ENCODE results near the gene INPP4A.

INPP4A gene

DNA sequence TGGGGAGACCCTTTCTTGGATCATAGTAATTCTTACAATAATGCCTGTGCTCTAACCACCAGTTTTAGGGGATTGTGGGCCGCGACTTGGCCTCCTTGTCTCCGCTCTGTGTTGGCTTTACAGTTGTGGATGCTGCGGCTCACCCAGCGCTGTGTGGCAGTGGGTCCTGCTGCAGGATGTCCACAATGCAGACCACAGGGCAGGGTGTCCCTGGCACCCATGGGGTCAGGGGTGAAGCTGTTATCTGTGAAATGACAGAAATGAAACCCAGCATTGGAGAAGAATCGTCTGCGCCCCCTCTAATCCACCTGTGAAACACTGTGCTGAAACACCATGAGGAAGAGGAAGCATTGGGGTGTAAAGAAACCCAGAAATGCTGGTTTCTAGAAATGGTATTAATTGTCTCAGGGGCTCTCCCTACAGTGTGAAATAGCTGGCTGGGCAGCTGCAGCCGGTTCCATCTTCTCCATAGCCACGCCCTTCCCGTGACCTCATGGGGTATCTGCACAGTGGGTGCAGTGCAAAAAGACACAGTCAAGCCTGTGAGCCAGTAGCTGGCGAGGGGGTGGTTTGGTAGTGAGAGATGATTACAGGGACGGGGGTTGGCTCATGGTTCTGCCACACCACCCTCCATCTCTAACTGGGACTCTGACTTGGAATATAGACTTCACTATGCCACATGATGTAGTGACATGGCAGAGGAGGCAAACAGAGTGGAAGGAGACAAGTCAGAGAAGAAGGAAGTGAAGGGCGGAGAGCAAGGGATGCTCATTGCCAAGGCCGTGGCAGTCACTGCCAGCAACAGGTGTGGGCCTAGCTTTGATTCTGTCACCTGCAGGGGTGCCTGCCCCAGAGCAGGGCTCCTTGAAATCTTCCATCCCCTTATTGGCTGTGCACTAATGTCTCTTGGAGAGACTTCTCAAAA lies 16.2 kb downstream of the INPP4A start:
- peak; percentile 75 for DNase-seq

DNA sequence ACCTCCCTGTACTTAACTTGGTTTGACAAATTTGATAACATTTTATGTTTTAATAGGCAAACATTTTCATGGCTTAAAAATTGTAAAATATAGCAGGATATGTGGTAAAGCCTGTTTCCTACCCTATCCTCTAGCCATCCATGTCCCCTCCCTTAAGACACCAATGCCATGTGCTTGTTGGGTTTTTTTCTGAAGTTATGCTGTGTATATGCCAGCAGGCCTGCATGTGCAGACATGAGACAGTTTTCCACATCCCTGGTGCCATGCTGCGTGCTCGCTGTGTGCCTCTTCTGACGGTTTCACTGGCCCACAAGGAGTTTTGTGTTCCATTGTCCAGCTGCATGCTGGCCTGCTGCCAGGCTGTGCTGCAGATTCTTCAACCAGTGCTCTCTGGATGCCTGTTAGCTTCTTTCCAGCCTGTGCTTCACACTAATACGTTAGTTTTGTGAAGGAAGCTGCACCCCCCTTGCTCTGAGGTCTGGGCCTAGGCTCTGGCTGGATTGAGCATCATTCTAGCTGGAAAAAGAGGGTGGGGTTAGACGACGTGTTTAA lies 16.9 kb downstream of the INPP4A start:
- no peak for DNase-seq

DNA sequence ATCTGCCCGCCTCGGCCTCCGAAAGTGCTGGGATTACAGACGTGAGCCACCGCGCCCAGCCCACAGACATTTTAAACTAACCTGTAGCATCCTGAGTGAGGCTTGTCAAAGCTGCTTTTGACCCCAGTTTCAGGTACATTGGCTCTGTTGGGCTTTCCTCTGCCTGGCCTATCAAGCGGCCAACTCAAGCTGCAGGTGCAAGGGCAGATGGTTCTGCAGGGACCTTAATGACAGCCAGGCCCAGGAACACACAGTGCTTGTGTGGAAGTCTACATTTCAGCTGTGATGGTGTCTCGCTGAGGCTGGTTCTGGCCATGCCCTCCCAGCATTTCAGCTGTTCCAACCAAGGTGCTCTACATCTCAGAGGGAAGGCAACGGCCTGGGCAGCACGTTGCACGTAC lies 18.4 kb downstream of the INPP4A start:
- no peak for DNase-seq

DNA sequence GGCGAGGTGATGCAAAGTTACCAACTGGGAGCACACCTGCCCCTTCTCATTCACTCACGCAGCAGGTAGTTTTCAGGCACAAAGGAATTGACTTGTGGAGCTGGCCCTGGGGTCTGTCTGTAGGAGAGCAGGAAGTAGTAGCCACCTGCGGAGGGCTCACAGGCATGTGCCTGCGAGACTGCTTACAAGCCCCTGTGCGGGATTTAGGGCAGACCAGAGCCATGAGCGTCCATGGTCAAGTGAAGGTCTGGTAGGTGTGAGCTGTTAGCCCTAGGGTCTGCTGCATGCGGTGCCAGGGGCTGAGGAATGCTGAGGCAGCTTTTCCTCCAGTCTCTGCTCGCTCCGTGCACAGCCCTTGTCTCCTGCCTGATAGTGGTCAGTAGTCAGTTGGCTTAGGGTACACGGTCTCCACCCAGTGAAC lies 18.9 kb downstream of the INPP4A start:
- DNase-seq = no peak

DNA sequence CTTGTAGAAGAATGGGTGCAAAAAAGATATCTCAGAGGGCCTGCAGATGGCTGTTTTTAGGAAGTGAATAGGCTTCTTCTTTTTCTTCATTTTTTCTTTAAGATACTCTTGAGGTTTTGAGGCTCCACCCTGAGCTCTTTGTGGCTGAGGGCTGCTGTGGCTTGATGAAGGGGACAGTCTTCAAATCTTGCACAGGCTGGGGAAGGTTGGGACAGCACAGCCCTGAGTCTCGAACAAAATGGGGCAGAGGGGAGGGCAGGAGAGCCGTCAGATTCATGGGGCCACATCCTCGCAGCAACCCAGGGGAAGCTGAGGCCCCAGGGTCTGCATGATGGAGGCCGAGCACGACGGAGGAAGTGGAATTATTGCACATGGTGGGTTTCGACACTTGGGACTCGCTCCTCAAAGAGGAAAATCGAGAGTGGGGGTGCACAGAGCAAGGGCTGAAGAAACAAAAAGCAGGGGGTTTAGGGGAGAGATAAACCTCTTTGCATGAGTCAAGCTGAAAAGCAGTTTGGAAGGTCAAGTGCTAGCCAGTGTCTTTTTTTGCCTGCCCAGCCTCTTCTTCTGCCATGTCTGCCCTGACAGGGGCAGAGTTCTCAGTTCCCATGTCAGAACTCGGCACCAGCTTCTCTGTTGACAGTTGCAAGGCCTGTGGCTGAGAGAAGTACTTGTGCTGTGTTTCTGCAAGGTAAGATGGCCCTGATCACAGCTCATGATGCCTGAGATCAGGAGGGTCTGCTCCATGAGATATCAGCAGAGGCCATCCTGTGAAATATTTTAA lies 19.5 kb downstream of the INPP4A start:
- DNase-seq = peak; percentile 52

DNA sequence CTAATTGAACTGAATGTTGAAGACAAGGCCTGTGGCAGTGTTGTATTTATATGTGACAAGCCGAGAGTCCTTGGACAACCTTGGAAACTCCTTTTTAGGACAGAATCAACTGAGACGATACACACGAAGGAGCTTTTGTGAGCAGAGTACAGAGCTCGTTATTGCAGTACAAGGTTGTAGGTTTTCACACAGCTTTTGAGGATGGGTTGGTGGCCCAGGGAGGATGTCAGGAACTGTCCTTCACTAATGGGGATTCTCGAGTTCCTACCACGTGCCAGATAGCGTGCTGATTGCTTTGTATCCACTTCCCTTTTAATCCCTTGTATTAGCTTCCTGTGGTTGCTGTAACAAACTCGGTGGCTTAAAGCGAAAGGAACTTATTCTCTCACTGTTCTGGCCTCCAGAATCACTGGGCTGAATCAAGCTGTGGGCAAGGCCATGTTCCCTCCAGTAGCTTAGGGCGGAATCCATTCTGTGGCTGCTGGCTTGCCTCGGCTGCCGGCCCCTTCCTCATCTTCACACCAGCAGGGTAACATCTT lies 20.2 kb downstream of the INPP4A start:
- peak; percentile 69 for DNase-seq

DNA sequence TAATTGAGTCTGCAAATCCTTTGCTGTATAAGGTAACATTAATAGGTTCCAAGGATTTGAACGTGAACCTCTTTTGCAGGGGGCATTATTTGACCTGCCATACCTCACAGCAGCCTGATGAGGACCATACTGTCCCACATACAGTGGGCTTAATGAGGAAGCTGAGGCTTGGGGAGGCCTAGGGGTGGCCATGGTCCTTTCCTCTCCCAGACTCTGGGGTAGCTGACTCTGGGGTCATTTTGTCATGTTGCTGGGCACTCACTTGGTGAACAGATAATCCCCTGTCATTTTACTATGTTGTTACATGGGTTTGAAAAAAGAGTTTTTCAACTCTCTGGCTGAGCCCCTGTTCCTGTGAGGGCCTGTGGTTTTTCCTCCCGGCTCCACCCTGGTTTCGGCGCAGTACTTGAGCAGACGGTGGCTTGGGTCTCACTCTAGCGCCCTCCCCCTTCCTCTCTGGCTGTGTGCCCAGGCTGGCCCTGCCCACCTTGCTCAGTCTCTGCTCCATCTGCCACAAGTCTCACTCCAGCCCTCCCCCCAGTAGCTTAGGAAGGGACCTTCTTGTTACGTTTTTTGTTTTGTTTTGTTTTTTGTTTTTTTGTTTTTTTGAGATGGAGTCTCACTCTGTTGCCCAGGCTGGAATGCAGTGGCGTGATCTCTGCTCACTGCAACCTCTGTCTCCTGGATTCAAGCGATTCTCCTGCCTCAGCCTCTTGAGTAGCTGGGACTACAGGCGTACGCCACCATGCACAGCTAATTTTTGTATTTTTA lies 21.0 kb downstream of the INPP4A start:
- DNase-seq = peak; percentile 86

DNA sequence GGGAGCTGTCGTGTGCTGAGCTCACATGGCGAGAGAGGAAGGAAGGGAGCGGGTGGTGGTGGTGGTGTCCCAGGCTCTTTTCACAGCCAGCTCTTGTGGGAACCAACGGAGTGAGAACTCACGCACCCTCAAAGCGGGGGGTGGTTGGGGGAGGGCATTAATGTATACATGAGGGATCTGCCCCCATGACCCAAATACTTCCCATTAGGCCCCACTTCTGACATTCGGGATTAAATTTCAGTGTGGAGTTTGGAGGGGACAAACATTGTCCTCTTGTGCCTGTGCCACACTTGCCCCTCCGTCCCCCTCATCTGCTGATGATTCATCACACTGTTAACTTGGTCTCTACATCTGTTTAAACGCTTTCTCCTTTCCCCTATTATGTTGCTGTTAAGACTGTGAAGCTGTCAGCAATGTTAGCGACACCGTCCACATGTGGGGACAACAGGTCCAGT lies 22.5 kb downstream of the INPP4A start:
- no peak for DNase-seq

DNA sequence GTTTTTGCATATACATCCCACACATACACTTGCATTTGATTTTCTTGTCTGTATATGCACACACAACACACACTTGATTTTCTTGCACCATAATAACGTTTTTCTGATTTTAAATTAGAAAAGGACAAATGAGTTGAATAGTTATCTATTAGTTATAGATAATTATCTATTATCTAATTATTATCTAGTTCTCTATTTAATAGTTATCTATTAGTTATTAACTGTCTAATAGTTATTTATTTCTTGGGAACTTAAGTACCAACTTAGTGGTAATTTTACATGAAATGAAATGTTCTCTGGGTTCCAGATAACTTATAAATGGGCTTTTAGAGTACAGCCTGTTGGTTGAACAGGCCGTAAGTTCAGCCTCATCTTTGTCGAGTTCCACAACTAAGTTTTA lies 23.0 kb downstream of the INPP4A start:
- DNase-seq = no peak

DNA sequence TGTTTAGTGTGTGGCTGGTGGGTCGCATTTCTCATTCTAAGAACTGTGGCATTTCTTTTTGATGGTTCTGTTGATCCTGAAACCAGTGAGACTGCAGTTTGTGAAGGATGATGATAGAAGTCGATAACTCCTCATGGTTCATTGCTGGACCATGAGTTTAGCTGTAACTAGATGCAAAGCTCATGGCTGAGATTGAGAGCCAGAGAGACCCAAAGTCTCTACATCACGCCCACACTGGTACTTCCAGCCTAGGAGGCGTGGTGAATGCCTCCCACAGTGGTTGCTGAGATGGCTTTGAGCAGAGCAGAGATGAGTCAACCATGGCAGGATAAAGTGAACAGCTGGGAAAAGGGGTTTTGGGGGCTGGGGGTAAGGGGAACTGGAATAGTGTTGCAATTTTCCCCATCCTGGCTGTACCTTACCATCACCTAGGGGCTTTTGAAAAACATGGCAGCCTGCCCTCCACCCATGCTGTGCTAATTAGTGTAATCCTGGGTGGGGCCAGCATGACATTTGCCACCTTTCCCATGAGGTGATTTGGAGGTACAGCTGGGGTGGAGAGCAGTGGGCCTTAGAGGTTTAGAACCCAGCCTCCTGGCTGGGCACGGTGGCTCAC lies 24.1 kb downstream of the INPP4A start:
- DNase-seq = no peak

DNA sequence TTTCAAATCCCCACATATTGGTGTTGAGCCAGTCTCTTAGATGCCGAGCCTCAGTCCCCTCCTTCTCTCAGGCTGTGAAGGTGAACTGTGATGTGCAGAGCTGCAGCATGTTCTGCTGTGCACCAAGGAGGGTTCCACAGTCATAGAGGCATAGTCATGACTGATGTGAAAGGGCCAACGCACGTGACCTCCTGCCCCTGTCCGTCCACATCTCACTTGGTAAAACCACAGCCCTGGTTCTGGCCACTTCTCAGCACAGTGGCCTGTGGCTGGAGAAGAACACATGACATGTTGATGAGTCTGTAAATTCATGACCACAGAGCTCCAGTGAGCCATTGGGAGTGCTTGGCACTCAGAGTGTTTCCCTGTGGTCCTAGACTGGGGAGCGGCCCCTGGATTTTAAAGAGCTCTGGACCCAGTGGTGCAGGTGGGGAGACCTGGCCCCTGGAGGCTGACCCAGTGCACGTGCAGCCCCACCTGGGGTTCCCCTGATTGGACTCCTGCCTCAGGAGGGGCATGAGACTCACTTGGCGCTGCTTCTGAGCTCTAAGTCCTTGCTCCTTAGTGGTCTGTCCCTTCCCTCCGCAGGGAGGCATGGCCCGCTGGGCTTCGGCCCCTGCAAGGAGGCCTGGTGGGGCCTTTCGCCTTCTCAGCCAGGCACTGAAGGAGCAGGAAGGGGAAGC lies 25.3 kb downstream of the INPP4A start:
- DNase-seq = no peak

DNA sequence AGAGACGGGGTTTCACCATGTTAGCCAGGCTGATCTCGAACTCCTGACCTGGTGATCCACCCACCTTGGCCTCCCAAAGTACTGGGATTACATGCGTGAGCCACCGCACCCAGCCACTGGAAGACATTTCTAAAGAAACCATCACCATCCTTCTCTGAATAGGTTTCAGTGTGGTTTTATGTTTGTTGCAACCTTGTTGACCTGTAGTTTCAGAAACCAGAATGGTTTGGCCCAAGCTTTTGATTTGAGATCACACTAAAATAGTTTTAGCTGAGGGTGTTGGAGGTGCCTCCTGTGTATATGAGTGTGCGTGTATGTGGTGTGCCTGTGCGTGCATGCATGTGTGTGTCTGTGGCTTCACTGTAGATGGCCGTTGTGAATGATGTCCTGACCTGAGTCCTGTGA lies 26.2 kb downstream of the INPP4A start:
- DNase-seq = no peak

DNA sequence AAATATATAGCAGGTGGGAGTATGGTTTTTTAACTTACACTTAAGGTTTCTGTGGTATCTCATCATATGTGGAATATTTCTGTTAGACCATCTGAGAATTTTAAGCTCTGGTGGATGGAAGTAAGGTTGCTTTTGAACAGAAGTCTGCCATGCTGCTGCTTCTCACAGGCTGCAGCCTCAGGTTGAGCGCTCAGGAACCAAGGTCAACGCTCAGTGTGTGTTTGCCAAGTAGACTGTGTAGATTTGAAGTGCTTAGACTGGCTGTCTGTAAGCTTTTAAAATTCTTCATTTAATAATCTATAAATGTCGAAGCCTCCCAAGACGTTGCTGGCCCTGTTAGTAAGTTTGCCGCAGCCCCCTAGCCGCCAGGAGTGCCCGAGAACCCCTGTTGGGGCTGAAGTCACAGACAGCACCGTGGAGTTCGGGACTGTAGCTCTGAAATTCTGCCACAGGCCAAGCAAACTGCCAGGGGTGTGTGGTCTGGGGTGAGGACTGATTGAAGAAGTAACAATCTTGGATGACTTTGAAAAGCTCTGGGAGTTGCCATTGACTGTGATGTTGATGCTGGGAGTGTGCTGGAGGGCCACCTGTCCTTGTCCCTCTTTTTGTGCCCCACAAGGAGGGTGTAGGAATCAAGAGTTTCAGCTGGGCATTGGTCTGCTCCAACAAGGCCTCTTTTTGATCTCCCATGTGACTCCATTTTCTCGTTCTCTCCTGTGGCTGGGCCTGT lies 26.9 kb downstream of the INPP4A start:
- no peak for DNase-seq

DNA sequence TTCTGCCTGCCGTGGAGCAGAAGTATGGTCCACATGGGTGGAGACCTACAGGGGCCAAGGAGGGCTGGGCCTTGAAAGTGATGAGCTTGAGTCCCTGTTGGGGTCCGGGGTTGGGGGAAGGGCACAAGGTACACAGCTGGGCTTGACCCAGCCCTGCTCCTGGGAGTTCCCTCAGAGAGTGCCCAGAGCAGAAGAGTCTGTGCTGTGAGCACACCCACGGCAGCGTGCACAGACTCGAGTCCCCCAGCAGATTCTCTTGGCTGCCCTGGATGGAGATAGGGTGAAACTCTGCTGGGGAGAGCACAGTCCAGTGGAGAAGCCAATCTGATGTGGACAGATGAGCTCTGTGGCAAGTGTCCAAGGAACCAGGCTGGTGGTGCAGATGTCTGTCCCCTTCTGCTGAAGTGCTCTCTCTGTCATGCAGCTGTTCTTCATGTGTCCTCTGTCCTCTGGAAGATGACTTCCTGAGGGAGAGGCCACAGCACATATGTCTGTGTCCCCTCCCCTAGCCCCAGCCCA lies 27.5 kb downstream of the INPP4A start:
- DNase-seq = no peak

DNA sequence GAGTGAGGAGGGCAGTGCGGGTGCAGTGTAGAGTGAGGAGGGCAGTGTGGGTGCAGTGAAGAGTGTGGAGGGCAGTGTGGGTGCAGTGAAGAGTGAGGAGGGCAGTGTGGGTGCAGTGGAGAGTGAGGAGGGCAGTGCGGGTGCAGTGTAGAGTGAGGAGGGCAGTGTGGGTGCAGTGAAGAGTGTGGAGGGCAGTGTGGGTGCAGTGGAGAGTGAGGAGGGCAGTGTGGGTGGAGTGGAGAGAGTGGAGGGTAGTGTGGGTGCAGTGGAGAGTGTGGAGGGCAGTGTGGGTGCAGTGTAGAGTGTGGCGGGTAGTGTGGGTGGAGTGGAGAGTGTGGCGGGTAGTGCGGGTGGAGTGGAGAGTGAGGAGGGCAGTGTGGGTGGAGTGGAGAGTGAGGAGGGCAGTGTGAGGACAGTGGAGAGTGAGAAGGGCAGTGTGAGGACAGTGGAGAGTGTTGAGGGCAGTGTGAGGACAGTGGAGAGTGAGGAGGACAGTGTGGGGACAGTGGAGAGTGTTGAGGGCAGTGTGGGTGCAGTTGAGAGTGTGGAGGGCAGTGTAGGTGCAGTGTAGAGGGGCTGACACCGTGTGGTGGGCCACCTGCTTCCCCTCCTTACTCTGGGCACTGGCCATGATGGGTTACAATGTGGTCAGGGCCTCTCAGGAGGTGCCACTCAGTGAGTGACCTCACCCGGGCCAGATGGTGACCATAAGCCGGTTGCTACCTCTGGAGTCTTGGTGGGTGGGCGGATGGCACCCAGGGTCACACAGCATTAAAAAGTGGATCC lies 28.5 kb downstream of the INPP4A start:
- no peak for DNase-seq

DNA sequence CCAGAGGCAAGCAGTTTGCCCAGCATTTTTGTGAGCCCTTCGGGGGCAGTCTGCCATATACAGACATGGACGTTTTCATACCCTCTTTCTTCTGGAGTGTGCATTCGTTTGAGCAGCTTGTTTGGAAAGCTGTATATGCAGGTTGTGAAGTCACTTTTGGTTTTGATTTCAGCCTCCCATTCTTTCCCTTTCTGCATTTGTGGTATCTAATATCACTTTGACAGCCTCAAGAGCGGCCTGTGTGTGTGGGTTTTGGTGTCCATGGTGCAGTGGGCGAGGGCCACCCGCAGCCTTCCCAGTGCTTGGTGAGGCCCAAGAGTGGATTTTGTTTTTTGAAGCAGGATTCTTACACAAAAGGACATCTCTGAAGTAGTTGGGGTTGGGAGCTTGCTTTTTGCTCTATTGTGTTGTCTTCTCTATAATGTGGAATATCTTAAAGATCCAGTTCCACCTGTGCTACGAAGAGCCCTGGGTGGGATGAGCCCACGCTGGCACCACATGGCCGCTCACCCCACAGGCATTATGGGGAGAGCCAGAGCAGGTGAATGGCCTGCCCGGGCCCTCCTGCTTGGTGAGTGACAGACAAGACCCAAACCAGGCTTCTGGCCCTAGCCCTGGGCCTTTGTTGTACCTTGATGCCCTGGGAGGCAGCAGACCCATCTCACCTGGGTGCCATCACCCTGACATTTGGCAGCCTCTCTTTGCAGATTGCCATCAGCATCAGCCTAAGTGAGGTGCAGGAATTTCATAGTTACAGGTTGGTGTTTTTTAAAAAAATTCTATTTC lies 29.5 kb downstream of the INPP4A start:
- DNase-seq = peak; percentile 53

DNA sequence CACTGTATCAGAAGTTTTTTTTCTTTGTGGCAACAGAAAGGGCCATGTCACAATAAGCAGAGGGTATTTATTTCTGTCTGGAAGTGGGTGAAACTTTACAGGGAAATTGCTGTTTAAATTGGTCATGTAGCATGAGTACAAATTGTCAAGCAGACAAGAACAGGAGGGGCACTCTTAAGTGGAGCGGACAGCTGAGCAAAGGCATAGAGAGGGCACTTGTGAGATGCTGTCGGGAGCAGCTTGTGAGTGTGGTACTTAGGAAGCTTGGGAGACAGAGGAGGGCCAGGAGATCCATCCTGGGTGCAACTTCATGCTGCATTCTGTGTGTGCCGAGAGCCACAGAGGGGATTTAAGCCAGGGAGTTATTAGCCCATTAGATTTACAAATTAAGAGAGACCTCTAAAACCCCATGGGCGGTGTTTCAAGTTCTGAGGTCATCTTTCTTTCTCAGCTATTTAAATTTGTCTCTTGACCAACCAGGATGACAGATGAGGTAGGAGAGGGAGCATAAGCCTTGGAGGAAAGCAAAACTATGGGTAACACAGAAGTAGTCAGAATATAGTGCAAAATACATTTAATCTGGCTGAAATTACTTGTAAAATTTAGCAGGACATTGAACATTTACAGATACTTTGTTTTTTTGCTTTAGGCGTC lies 30.4 kb downstream of the INPP4A start:
- no peak for DNase-seq

DNA sequence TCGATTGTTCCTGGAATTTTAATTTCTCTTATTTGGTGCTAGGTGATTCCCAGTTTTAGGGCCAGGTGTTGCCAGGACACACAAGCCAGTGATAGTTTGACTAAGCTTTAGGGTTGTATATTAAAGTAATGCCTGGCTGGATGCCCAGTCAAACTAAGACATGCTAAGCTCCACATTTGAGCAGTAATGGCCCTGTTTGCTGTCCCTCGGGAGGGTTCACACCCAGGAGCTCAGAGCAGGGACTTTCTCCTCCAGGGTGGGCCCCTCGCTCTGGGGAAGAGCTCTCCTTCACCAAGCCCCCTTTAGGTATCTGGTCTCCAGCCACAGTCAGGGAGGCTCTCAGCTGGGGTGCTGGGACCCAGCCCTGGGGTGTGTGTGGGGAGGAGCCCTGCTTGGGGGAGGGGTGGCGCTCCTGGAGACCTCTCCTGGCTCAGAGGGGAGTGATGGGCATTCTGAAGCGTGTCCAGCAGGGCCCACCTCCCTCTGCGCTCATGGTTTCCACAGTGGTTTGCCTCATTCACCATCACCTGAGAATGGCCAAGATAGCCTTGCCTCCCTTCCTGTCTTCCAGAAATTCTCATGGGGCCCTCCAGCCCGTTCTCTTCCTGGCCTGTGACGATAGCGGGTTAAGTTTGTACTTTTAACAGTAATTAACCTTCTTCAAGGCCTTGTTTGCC lies 31.7 kb downstream of the INPP4A start:
- DNase-seq = no peak

All from CD4-positive, alpha-beta T cell treated with Interleukin-21 for 1 hour (primary cell).